Keratinocyte (primary cell): ENCODE measurements around the gene ADGRV1. TPM values are rescaled to one million over a fixed set of nuclear protein-coding genes. Genes with fewer than 3 reads are reported as not detected.

Experiments
- DNase-seq: peaks from one replicate; pipeline ENCODE4 v3.0.0-alpha.2; 2011; ENCODE audit warnings: low read depth, missing footprints, low spot score
- FAIRE-seq: peaks from 2 replicates; lab custom pipeline; 2011; peaks lifted over from hg19 to GRCh38; lab: Jason Lieb, UNC
- H2AFZ ChIP-seq: 2 replicates; pipeline ENCODE4 v1.6.0; 2012; ENCODE audit warnings: low read length, control low read depth, inconsistent platforms; ENCODE audit not compliant: control insufficient read depth
- H3K27ac ChIP-seq: 2 replicates; pipeline ENCODE4 v1.5.1; 2011; ENCODE audit warnings: low read length; ENCODE audit not compliant: control insufficient read depth, insufficient read depth
- H3K27me3 ChIP-seq: 3 replicates; pipeline ENCODE4 v1.6.0; 2011; ENCODE audit warnings: low read length; ENCODE audit not compliant: control insufficient read depth, insufficient read depth; ENCODE audit errors: extremely low read depth
- H3K36me3 ChIP-seq, 2 experiments: 2 replicates in 1 of 2; 3 replicates in 1 of 2; pipeline ENCODE4 v1.5.1; 2011; ENCODE audit warnings: low read length in 2 of 2, mild to moderate bottlenecking in 1 of 2; ENCODE audit not compliant: control insufficient read depth in 2 of 2, insufficient read depth in 2 of 2; ENCODE audit errors: extremely low read depth in 1 of 2
- H3K4me1 ChIP-seq: 3 replicates; pipeline ENCODE4 v1.5.1; 2011; ENCODE audit warnings: low read length; ENCODE audit not compliant: control insufficient read depth, insufficient read depth; ENCODE audit errors: extremely low read depth
- H3K4me2 ChIP-seq: 3 replicates; pipeline ENCODE4 v1.6.0; 2011; ENCODE audit warnings: low read depth, low read length; ENCODE audit not compliant: control insufficient read depth, insufficient read depth; ENCODE audit errors: extremely low read depth
- H3K4me3 ChIP-seq, 3 experiments: fragments of 200-600 bp in 1 of 3; sonication (generic) in 1 of 3; 2 replicates in 2 of 3; 3 replicates in 1 of 3; pipeline ENCODE4 v1.5.1; 2011 to 2016; ENCODE audit warnings: low read length in 3 of 3, mild to moderate bottlenecking in 3 of 3, control low read depth in 2 of 3, inconsistent platforms in 1 of 3, low read depth in 1 of 3, mixed read lengths in 1 of 3, mixed run types in 1 of 3, moderate library complexity in 1 of 3; ENCODE audit not compliant: control insufficient read depth in 2 of 3, insufficient read depth in 2 of 3; ENCODE audit errors: extremely low read depth in 1 of 3
- H3K79me2 ChIP-seq: 2 replicates; pipeline ENCODE4 v1.6.0; 2012; ENCODE audit warnings: low read length; ENCODE audit not compliant: control insufficient read depth, insufficient read depth
- H3K9ac ChIP-seq: 3 replicates; pipeline ENCODE4 v1.6.0; 2011; ENCODE audit warnings: low read length; ENCODE audit not compliant: control insufficient read depth, insufficient read depth; ENCODE audit errors: extremely low read depth
- H3K9me1 ChIP-seq: 3 replicates; pipeline ENCODE4 v1.6.0; 2011; ENCODE audit warnings: low read length; ENCODE audit not compliant: control insufficient read depth, insufficient read depth; ENCODE audit errors: extremely low read depth
- H3K9me3 ChIP-seq: 2 replicates; pipeline ENCODE4 v1.5.1; 2012; ENCODE audit warnings: low read depth, low read length; ENCODE audit not compliant: control insufficient read depth
- H4K20me1 ChIP-seq: 3 replicates; pipeline ENCODE4 v1.6.0; 2011; ENCODE audit warnings: low read length; ENCODE audit not compliant: control insufficient read depth, insufficient read depth; ENCODE audit errors: extremely low read depth
- EZH2 ChIP-seq: IDR thresholded peaks from one replicate; pipeline ENCODE4 v1.6.1; 2012; ENCODE audit warnings: inconsistent platforms, mild to moderate bottlenecking, low read length, moderate library complexity
- dilution Hi-C: fragments of 300-500 bp; cut with MboI; formaldehyde crosslinking; loops from one replicate; pipeline ENCODE4 v1.7.0; 2020; ENCODE audit warnings: low sequenced_read_pairs; ENCODE audit not compliant: extremely low pct_ligation_motif_present
- polyA plus RNA-seq, 5 experiments: library from polyadenylated mRNA; depleted of rRNA in 3 of 5; stranded (reverse) in 3 of 5; stranded (forward) in 1 of 5; unstranded in 1 of 5; fragments of >200 nt; gene quantifications; 1 replicate in 1 of 5; 2 replicates in 3 of 5; 3 replicates in 1 of 5; pipeline versions ENCODE4 v1.2.1 to v1.2.3, GENCODE V29; 2011 to 2012; ENCODE audit warnings: missing spikeins in 2 of 5, low read depth in 1 of 5, low replicate concordance in 1 of 5
- TF ChIP-seq, protein P1 (sequence below), 3 experiments: IDR thresholded peaks in 1 of 3; conservative IDR thresholded peaks in 1 of 3; optimal IDR thresholded peaks in 1 of 3; 2 replicates in 2 of 3; 3 replicates in 1 of 3; pipeline versions ENCODE3 to v1.5.1; 2011; ENCODE audit warnings: low read length in 3 of 3, mild to moderate bottlenecking in 3 of 3, moderate library complexity in 2 of 3, control low read depth in 1 of 3, inconsistent platforms in 1 of 3; ENCODE audit not compliant: insufficient read depth in 2 of 3; ENCODE audit errors: extremely low read depth in 1 of 3

Gene ADGRV1
- polyA plus RNA-seq, 1 donor (not counting 4 experiments of a cell fraction or from before 2014, with no cell fraction given): 0.05 TPM

GRCh38 chr5:90915393-90915792 lies 356.8 kb downstream of the ADGRV1 start:
- H3K9ac ChIP-seq: no peak overlapping the region
- TF ChIP-seq, protein P1, sequence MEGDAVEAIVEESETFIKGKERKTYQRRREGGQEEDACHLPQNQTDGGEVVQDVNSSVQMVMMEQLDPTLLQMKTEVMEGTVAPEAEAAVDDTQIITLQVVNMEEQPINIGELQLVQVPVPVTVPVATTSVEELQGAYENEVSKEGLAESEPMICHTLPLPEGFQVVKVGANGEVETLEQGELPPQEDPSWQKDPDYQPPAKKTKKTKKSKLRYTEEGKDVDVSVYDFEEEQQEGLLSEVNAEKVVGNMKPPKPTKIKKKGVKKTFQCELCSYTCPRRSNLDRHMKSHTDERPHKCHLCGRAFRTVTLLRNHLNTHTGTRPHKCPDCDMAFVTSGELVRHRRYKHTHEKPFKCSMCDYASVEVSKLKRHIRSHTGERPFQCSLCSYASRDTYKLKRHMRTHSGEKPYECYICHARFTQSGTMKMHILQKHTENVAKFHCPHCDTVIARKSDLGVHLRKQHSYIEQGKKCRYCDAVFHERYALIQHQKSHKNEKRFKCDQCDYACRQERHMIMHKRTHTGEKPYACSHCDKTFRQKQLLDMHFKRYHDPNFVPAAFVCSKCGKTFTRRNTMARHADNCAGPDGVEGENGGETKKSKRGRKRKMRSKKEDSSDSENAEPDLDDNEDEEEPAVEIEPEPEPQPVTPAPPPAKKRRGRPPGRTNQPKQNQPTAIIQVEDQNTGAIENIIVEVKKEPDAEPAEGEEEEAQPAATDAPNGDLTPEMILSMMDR (optimal IDR thresholded peaks at IDR 0.05 in 1 of 3, IDR thresholded peaks at IDR 0.05 in 1 of 3, conservative IDR thresholded peaks at IDR 0.05 in 1 of 3; ENCODE audit: extremely low read depth in 1 of 3, insufficient read depth in 2 of 3, low read length in 3 of 3): no peak
- no peak for TF ChIP-seq EZH2
- dilution Hi-C loops: no loop called here
- no peak for DNase-seq
- H3K79me2 ChIP-seq: no peaks in the 10 kb centered on the region
- no peak overlapping the region for H3K27ac ChIP-seq
- H4K20me1 ChIP-seq: no peaks in the 10 kb centered on the region
- no peaks in the 10 kb centered on the region for H3K36me3 ChIP-seq
- H3K27me3 ChIP-seq: no peaks in the 10 kb centered on the region
- no peak overlapping the region for H2AFZ ChIP-seq
- H3K4me1 ChIP-seq: no peaks in the 10 kb centered on the region
- H3K4me2 ChIP-seq: no peak overlapping the region
- H3K4me3 ChIP-seq: no peak overlapping the region
- H3K9me3 ChIP-seq: no peaks in the 10 kb centered on the region
- H3K9me1 ChIP-seq: no peaks in the 10 kb centered on the region
- no peak for FAIRE-seq

DNA sequence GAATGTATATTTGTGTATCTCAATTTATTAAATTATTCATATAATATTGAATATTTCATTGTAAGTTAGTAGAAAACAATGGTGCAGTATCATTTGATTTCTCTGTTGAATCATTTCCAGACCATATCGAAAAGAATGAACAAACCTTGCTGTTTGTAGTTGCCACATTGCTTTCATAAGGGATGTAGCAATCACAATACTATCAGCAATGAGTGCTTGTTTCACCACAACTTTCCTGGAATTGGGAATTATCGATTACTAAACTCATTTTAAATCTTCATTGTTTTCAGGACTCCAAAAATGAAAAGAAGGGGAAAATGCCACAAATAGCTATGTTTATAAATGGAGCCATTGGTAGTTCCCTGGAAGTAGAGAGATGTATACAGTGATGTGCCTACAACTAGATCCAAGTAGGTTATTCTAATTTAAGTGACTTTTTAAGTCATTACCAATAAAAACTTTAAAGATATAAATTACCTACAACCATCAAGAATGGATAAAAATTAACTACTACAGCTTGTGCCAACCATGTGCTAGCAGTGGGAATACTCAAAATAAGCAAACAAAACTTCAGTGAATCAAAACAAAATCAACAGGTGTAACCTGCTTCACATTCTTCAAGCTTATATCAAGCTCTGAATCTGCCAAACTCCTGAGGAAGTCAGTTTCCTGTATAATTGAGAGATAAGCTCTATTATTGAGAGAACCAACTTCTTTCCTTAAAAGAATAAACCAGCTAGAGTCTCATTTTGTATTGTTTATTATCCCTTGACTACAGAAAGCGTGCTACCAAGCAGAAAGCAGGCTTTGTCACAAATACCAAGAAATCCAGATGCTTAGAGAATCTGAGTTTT lies 358.6 kb downstream of the ADGRV1 start:
- H3K9me1 ChIP-seq: no peaks in the 10 kb centered on the region

More for the DNA sequence above, 358.6 kb downstream of the ADGRV1 start:
- H3K27ac ChIP-seq: no peak overlapping the region
- H3K4me3 ChIP-seq: no peak overlapping the region
- no peak for TF ChIP-seq EZH2
- TF ChIP-seq, protein P1 (optimal IDR thresholded peaks at IDR 0.05 in 1 of 3, IDR thresholded peaks at IDR 0.05 in 1 of 3, conservative IDR thresholded peaks at IDR 0.05 in 1 of 3; ENCODE audit: extremely low read depth in 1 of 3, insufficient read depth in 2 of 3, low read length in 3 of 3): no peak
- DNase-seq: no peak
- H3K27me3 ChIP-seq: no peaks in the 10 kb centered on the region
- no peaks in the 10 kb centered on the region for H3K36me3 ChIP-seq
- no peaks in the 10 kb centered on the region for H4K20me1 ChIP-seq
- no peaks in the 10 kb centered on the region for H3K4me1 ChIP-seq
- H3K79me2 ChIP-seq: no peaks in the 10 kb centered on the region
- no peak for FAIRE-seq
- H3K9ac ChIP-seq: no peak overlapping the region
- no peak overlapping the region for H2AFZ ChIP-seq
- no peaks in the 10 kb centered on the region for H3K9me3 ChIP-seq
- no peak overlapping the region for H3K4me2 ChIP-seq
- dilution Hi-C loops: no loop called here
